ENCODE data around the gene PLAAT2. TPM values are rescaled to one million over a fixed set of nuclear protein-coding genes. Genes with fewer than 3 reads are reported as not detected.

PLAAT2 gene
- total and polyA plus RNA-seq, 9 of the 15 experiments (the other 6 are each of a cell fraction or from before 2014, with no cell fraction given): not detected

DNA sequence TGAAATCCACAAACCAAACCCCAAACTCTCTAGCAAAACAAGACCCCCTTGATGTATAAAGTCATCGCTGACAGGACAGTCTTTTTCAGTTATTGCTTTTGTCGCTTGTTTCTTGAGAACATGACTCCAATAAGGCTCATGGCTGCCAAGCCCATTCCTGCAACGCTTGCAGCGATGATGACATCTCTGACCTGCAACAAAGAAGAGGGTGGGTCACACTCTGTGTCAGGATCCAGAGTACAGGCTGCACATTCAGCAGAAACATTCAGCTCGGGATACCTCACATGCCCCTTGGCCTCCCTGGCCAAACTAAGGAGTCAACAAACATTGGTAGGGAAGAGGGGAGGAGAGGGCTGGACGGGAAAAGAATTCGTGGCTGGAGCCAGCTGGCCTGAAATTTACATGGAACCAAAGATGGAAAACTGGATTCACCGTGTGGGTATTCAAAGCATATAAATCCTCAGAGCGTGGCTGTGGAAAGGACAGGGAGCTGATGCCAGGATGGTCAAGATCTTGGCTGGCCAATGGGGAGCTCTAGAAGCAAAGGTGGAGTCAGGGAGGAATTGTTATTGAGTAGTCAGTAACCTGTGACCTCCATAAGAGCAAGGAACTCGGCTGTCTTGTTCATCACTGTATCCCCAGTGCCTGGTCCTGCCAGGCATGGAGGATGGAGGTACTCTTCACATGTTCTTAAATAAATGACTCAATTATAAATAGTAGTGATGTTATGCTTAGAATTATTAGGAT is 11.8 kb upstream of the PLAAT2 start (continued):
- TF ChIP-seq ZNF644 (tag; IDR thresholded peaks at IDR 0.05; ENCODE audit: low read depth): peak; percentile 19; the same call in 1 of the 2 replicates
- TF ChIP-seq, protein P1, sequence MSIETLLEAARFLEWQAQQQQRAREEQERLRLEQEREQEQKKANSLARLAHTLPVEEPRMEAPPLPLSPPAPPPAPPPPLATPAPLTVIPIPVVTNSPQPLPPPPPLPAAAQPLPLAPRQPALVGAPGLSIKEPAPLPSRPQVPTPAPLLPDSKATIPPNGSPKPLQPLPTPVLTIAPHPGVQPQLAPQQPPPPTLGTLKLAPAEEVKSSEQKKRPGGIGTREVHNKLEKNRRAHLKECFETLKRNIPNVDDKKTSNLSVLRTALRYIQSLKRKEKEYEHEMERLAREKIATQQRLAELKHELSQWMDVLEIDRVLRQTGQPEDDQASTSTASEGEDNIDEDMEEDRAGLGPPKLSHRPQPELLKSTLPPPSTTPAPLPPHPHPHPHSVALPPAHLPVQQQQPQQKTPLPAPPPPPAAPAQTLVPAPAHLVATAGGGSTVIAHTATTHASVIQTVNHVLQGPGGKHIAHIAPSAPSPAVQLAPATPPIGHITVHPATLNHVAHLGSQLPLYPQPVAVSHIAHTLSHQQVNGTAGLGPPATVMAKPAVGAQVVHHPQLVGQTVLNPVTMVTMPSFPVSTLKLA (conservative IDR thresholded peaks at IDR 0.05): peak in 1 of 2 experiments; percentile 6; a peak in 2 of 4 replicates
- TF ChIP-seq TCF7 (IDR thresholded peaks at IDR 0.05; ENCODE audit: borderline replicate concordance): no peak
- peak; percentile 44; the same call in 1 of the 2 replicates for TF ChIP-seq CEBPG (CRISPR knock-in tag; IDR thresholded peaks at IDR 0.05)
- TF ChIP-seq CEBPG (tag; conservative IDR thresholded peaks at IDR 0.05 in 1 of 2, IDR thresholded peaks at IDR 0.05 in 1 of 2): peak in 1 of 2 experiments; percentile 40; a peak in 1 of 4 replicates
- 0 out of 2 replicates have a peak, but pooled peaks have one; percentile 4 for TF ChIP-seq CC2D1A (IDR thresholded peaks at IDR 0.05)
- TF ChIP-seq TAL1 (IDR thresholded peaks at IDR 0.05): no peak
- 0 out of 2 replicates have a peak, but pooled peaks have one; percentile 7 for TF ChIP-seq BACH1 (tag; IDR thresholded peaks at IDR 0.05)
- no peak for TF ChIP-seq ERF (CRISPR knock-in tag; IDR thresholded peaks at IDR 0.05)
- no peak for TF ChIP-seq SRSF3 (IDR thresholded peaks at IDR 0.05; ENCODE audit: insufficient read depth, low read length)

Data from K562 (cell line).